MG63 (cell line): ENCODE measurements around the gene AOPEP. TPM values are rescaled to one million over a fixed set of nuclear protein-coding genes. Genes with fewer than 3 reads are reported as not detected.
"Not testable (repeated sequence)": the region's sequence is repeated elsewhere in the genome, so short reads cannot be mapped to it uniquely, and the experiment has no call there.

Source experiments
- DNase-seq: peaks from one replicate; pipeline ENCODE4 v3.0.0-alpha.2; 2020
- H3K27me3 ChIP-seq: fragments of 250-450 bp; sonication (Bioruptor Pico); 2 replicates; pipeline ENCODE4 v1.5.1; 2020; ENCODE audit warnings: mild to moderate bottlenecking, moderate library complexity
- H3K36me3 ChIP-seq: fragments of 250-450 bp; sonication (Bioruptor Pico); 2 replicates; pipeline ENCODE4 v1.5.1; 2020; ENCODE audit warnings: mild to moderate bottlenecking, moderate library complexity
- H3K4me3 ChIP-seq: fragments of 250-450 bp; sonication (Bioruptor Pico); 2 replicates; pipeline ENCODE4 v1.5.1; 2020; ENCODE audit warnings: mild to moderate bottlenecking, moderate library complexity
- H3K9me3 ChIP-seq: fragments of 250-450 bp; sonication (Bioruptor Pico); 2 replicates; pipeline ENCODE4 v1.5.1; 2020; ENCODE audit warnings: mild to moderate bottlenecking, moderate library complexity
- total RNA-seq: library from RNA; depleted of rRNA; stranded (reverse); fragments of >200 nt; shearing (Covaris generic); gene quantifications from 2 replicates; pipeline ENCODE4 v1.2.3, GENCODE V29; 2014; ENCODE audit warnings: low replicate concordance

The AOPEP gene
- total RNA-seq, 1 experiment from 2014 or later: 91.4 TPM

GRCh38 chr9:94872891-94873511, 146.5 kb downstream of the AOPEP start:
- Histone ChIP-seq H3K4me3 (no peak overlapping the region), H3K9me3 (0 out of 2 replicates have a peak, but pooled peaks cover 3% of the 10 kb centered on the region), H3K36me3 (no peaks in the 10 kb centered on the region), H3K27me3 (no peaks in the 10 kb centered on the region)
- DNase-seq: no peak

- H3K4me3 ChIP-seq: no peak overlapping the region
- H3K36me3 ChIP-seq: no peaks in the 10 kb centered on the region
- peaks cover 7% of the 10 kb centered on the region; the same call in 1 of the 2 replicates for H3K9me3 ChIP-seq
- no peak for DNase-seq
- no peaks in the 10 kb centered on the region for H3K27me3 ChIP-seq
Measured at GRCh38 chr9:94874316-94874715, 147.8 kb downstream of the AOPEP start.

- H3K4me3 ChIP-seq: no peak overlapping the region
- peaks cover 7% of the 10 kb centered on the region; the same call in 1 of the 2 replicates for H3K9me3 ChIP-seq
- H3K36me3 ChIP-seq: no peaks in the 10 kb centered on the region
- H3K27me3 ChIP-seq: no peaks in the 10 kb centered on the region
- DNase-seq: no peak
Measured at GRCh38 chr9:94875300-94876020, 149.0 kb downstream of the AOPEP start.

DNA sequence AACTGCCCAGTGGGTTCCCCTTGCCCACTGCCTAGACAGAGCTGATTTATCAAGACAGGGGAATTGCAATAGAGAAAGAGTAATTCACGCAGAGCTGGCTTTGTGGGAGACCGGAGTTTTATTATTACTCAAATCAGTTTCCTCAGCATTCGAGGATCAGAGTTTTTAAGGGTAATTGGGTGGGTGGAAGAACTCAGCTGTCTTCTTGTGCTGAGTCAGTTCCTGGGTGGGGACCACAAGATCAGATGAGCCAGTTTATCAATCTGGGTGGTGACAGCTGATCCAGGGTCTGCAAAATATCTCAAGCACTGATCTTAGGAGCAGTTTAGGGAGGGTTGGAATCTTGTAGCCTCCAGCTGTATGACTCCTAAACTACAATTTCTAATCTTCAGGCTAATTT, 152.3 kb downstream of the AOPEP start:
- not testable (repeated sequence) for DNase-seq, H3K9me3 ChIP-seq

GRCh38 chr9:94879230-94879629, 152.7 kb downstream of the AOPEP start:
- DNase-seq: no peak
- H3K27me3 ChIP-seq: no peaks in the 10 kb centered on the region
- peaks cover 7% of the 10 kb centered on the region; the same call in 1 of the 2 replicates for H3K9me3 ChIP-seq
- no peaks in the 10 kb centered on the region for H3K36me3 ChIP-seq
- no peak overlapping the region for H3K4me3 ChIP-seq

More for the DNA sequence above, 152.3 kb downstream of the AOPEP start:
- not testable (repeated sequence) for H3K36me3 ChIP-seq, H3K27me3 ChIP-seq, H3K4me3 ChIP-seq

- Histone ChIP-seq H3K9me3 (peaks cover 7% of the 10 kb centered on the region; the same call in 1 of the 2 replicates), H3K27me3 (no peaks in the 10 kb centered on the region), H3K4me3 (no peak overlapping the region), H3K36me3 (no peaks in the 10 kb centered on the region)
- DNase-seq: no peak
Measured at GRCh38 chr9:94881023-94881422, 154.5 kb downstream of the AOPEP start.

DNA sequence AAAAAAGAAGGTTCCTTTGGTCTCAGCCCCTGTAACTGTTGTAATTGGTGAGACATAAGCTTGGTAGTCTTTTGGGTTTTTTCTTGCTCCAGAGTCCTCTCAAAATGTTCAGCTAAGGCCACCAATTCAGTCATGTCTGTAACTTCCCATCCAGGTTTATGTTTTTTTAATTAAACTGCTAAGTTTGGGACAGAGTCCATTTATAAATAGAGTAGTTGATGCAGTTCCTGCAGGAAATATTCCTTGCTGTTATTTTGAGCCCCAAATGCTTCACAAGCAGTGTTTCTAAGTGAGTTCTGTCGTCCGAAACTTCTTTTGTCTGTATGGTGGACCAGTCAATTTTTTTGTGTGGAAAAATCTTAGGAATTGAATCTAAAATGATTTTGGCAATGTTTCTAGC, 155.0 kb downstream of the AOPEP start:
- H3K27me3 ChIP-seq: no peaks in the 10 kb centered on the region

GRCh38 chr9:94881940-94882339, 155.4 kb downstream of the AOPEP start:
- no peak for DNase-seq
- no peaks in the 10 kb centered on the region for H3K27me3 ChIP-seq
- no peak overlapping the region for H3K4me3 ChIP-seq
- H3K36me3 ChIP-seq: no peaks in the 10 kb centered on the region
- H3K9me3 ChIP-seq: peaks cover 7% of the 10 kb centered on the region; the same call in 1 of the 2 replicates

More for the DNA sequence above, 155.0 kb downstream of the AOPEP start:
- no peak for DNase-seq
- Histone ChIP-seq H3K36me3 (no peaks in the 10 kb centered on the region), H3K4me3 (no peak overlapping the region), H3K9me3 (peaks cover 7% of the 10 kb centered on the region; the same call in 1 of the 2 replicates)

GRCh38 chr9:94882966-94883641, 156.6 kb downstream of the AOPEP start:
- Histone ChIP-seq H3K27me3 (no peaks in the 10 kb centered on the region), H3K9me3 (peaks cover 3% of the 10 kb centered on the region; the same call in 1 of the 2 replicates), H3K4me3 (no peak overlapping the region), H3K36me3 (no peaks in the 10 kb centered on the region)
- no peak for DNase-seq

DNA sequence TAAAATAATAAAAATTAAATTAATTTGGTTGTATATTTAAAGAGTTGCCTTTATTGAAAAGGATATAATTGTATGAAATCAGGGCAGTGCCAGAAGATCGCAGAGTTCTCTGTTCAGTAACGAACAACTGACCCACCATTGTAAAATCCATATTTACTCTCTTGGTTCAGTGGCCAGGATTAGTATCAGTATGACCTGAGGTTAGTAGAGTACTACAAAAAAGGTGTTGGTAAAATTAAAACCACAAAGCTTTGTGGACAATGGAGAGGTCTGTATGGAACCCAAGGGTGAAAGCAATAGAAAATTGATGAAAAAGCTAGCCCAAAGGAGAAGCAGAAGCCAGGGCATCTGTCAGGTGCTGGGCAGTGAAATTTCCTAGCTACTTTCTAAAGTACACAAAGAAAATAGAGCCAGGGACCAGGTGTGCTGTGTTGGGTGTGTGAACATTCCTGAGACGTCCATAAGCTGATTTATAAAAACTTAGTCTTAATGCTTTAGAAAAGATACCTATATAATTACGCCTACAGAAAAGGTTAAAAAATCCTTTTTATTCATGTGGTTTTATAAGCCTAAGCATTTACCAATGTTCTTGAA, 159.5 kb downstream of the AOPEP start:
- DNase-seq: no peak
- 0 out of 2 replicates have a peak, but pooled peaks cover 3% of the 10 kb centered on the region for H3K36me3 ChIP-seq
- no peaks in the 10 kb centered on the region for H3K27me3 ChIP-seq
- peaks cover 10% of the 10 kb centered on the region for H3K9me3 ChIP-seq
- no peak overlapping the region for H3K4me3 ChIP-seq

DNA sequence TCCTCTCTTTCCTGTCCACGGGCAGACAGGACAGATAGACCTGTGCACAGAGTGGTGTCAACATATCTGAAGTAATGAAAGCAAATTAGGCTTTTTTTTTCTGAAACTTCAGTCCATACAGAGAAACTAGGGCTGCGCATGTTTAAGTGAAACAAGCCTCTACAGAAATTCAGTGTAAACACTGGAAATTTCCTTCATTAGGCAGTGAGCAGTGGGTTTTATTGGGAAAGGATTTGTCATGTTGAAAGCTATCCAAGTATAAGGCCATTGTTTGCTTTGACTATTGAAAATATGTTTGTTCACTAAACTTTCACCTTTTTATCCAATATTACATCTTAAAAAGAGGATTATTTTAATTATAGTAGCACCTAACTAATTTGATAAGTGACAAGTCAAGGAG, 161.2 kb downstream of the AOPEP start:
- H3K36me3 ChIP-seq: peaks cover 3% of the 10 kb centered on the region; the same call in 1 of the 2 replicates
- DNase-seq: no peak
- peaks cover 14% of the 10 kb centered on the region for H3K9me3 ChIP-seq
- H3K27me3 ChIP-seq: no peaks in the 10 kb centered on the region
- no peak overlapping the region for H3K4me3 ChIP-seq

DNA sequence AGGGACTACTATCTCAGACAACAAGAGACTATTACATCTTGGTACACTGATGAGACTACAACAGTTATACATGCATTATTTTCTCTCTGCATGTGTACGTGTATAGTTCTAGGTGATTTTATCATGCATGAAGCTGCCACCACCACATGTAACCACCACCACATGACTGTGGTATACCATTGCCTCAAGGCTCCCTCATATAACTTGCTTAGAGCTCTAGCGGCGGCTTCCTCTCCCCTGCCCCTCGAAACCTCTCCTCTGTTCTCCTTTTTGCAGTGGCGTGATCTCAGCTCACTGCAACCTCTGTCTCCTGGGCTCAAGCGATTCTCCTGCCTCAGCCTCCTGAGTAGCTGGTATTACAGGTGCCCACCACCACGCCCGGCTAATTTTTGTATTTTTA, 162.3 kb downstream of the AOPEP start:
- no peak overlapping the region for H3K4me3 ChIP-seq
- DNase-seq: no peak
- peaks cover 3% of the 10 kb centered on the region; the same call in 1 of the 2 replicates for H3K36me3 ChIP-seq
- H3K9me3 ChIP-seq: peaks cover 14% of the 10 kb centered on the region
- H3K27me3 ChIP-seq: no peaks in the 10 kb centered on the region

DNA sequence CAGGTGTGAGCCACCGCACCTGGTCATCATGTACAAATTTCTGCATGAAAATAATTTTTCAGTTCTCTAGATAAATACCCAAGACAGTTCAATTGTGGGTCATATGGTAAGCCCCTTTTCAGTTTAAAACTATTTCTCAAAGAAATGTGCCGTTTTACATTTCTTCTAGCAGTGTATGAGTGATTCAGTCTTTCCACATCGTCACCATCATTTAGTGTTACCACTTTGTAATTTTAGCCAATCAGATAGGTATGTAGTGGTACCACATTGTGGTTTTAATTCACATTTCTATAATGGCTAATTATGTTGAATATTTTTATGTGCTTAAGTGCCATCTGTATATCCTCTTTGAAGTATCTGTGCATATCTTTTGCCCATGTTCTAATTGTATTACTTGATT, 163.1 kb downstream of the AOPEP start:
- H3K36me3 ChIP-seq: peaks cover 3% of the 10 kb centered on the region; the same call in 1 of the 2 replicates
- DNase-seq: no peak
- no peaks in the 10 kb centered on the region for H3K27me3 ChIP-seq
- H3K9me3 ChIP-seq: peaks cover 14% of the 10 kb centered on the region
- no peak overlapping the region for H3K4me3 ChIP-seq

DNA sequence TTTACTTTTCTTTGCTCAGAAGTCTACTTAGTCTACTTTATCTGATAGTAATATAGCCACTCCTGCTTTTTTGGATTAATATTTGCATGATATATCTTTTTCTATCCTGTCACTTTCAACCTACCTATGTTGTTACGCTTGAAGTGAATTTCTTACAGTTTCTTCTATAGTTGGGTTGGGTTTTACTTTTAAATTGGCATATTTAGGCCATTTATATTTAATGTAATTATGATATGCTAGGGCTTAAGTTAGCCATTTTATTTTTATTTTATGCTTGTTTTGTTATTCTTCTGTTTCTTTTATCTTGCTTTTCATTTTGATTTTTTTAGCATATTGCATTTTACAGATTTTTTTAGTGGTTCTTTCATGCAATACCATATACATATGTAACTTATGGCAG, 164.7 kb downstream of the AOPEP start:
- H3K27me3 ChIP-seq: no peaks in the 10 kb centered on the region
- no peak for DNase-seq
- no peak overlapping the region for H3K4me3 ChIP-seq
- peaks cover 3% of the 10 kb centered on the region; the same call in 1 of the 2 replicates for H3K36me3 ChIP-seq
- H3K9me3 ChIP-seq: peaks cover 14% of the 10 kb centered on the region

- DNase-seq: no peak
- Histone ChIP-seq H3K4me3 (no peak overlapping the region), H3K36me3 (peaks cover 3% of the 10 kb centered on the region; the same call in 1 of the 2 replicates), H3K27me3 (no peaks in the 10 kb centered on the region), H3K9me3 (peaks cover 14% of the 10 kb centered on the region)
Measured at GRCh38 chr9:94892675-94893074, 166.2 kb downstream of the AOPEP start.

- H3K36me3 ChIP-seq: peaks cover 3% of the 10 kb centered on the region; the same call in 1 of the 2 replicates
- no peak for DNase-seq
- no peak overlapping the region for H3K4me3 ChIP-seq
- H3K27me3 ChIP-seq: no peaks in the 10 kb centered on the region
- H3K9me3 ChIP-seq: peaks cover 13% of the 10 kb centered on the region
Measured at GRCh38 chr9:94894094-94894699, 167.7 kb downstream of the AOPEP start.
